HG02885 (cell line): ENCODE measurements around the gene TXNDC12.

Experiments
- ATAC-seq: cut with Tn5 transposase; IDR thresholded peaks from one replicate; pipeline ENCODE4 v1.9.1; 2021; ENCODE audit warnings: mild to moderate bottlenecking; ENCODE audit not compliant: unreplicated experiment, poor library complexity

TXNDC12 gene

GRCh38 chr1:52002038-52002917, 52.7 kb downstream of the TXNDC12 start:
- ATAC-seq = peak; percentile 80

GRCh38 chr1:51998701-51999100, 56.3 kb downstream of the TXNDC12 start:
- no peak for ATAC-seq

- no peak for ATAC-seq
Observed at GRCh38 chr1:51997974-51998382, 57.0 kb downstream of the TXNDC12 start.

GRCh38 chr1:51990478-51990965, 64.5 kb downstream of the TXNDC12 start, which contains the start of gene RAB3B:
Gene RAB3B, minus strand, starts transcription at chr1:51990700. Its CDS starts 13,583 bp downstream, at chr1:51977117.
- peak; percentile 83 for ATAC-seq

GRCh38 chr1:51989582-51990477, 65.2 kb downstream of the TXNDC12 start:
- ATAC-seq = no peak

GRCh38 chr1:51988254-51988653, 66.7 kb downstream of the TXNDC12 start:
- no peak for ATAC-seq

- no peak for ATAC-seq
Observed at GRCh38 chr1:51986718-51987117, 68.3 kb downstream of the TXNDC12 start.

GRCh38 chr1:51982161-51982560, 72.8 kb downstream of the TXNDC12 start:
- ATAC-seq = no peak

GRCh38 chr1:51981555-51981954, 73.4 kb downstream of the TXNDC12 start:
- no peak for ATAC-seq

GRCh38 chr1:51978099-51978498, 76.9 kb downstream of the TXNDC12 start:
- no peak for ATAC-seq

- no peak for ATAC-seq
Observed at GRCh38 chr1:51976846-51977602, 78.0 kb downstream of the TXNDC12 start.

- no peak for ATAC-seq
Observed at GRCh38 chr1:51973587-51974474, 81.2 kb downstream of the TXNDC12 start.
